Psoas muscle (tissue), 8 donors: ENCODE measurements around the gene CDON. TPM values are rescaled to one million over a fixed set of nuclear protein-coding genes. Genes with fewer than 3 reads are reported as not detected.

ENCODE experiments used
- ATAC-seq, 4 donors: fragments of 200-7000 bp; cut with Tn5 transposase; one replicate each; pipeline ENCODE4 v1.9.1; 2020; ENCODE audit warnings: moderate library complexity in 3 of 4, mild to moderate bottlenecking in 2 of 4
- DNase-seq, 2 donors: peaks; one replicate each; pipeline ENCODE4 v3.0.0-alpha.2; 2020
- H3K27ac ChIP-seq: fragments of 200-600 bp; one replicate; pipeline ENCODE4 v1.8.0; 2022
- H3K27me3 ChIP-seq, 3 donors: fragments of 200-600 bp in 1 of 3; one replicate each; pipeline versions ENCODE4 v1.6.1 to v1.8.0; 2013 to 2022; ENCODE audit warnings: low read length in 2 of 3, mild to moderate bottlenecking in 2 of 3, moderate library complexity in 1 of 3; ENCODE audit not compliant: insufficient read depth in 3 of 3
- H3K36me3 ChIP-seq, 2 donors: fragments of 200-600 bp in 1 of 2; one replicate each; pipeline versions ENCODE4 v1.6.1 to v1.8.0; 2013 to 2022; ENCODE audit warnings: low read depth in 1 of 2, mild to moderate bottlenecking in 1 of 2, moderate library complexity in 1 of 2; ENCODE audit not compliant: insufficient read depth in 1 of 2
- H3K4me1 ChIP-seq: fragments of 200-600 bp; one replicate; pipeline ENCODE4 v1.8.0; 2022
- H3K4me3 ChIP-seq: fragments of 200-600 bp; one replicate; pipeline ENCODE4 v1.8.0; 2022; ENCODE audit warnings: mild to moderate bottlenecking
- H3K9me3 ChIP-seq: fragments of 200-600 bp; one replicate; pipeline ENCODE4 v1.8.0; 2022
- CTCF ChIP-seq: fragments of 200-600 bp; IDR thresholded peaks from one replicate; pipeline ENCODE4 v1.8.0; 2022; ENCODE audit warnings: antibody characterized with exemption
- WGBS, 3 donors: extraction: QIAGEN DNeasy Blood & Tissue Kit; methylation state at CpG; one replicate each; pipeline versions ENCODE4 v1.1.6 to v1.1.7; 2013; 5-methylcytosine and 5-hydroxymethylcytosine counted together
- intact Hi-C, 2 donors: fragments of 100-400 bp; cut with DNase I; formaldehyde crosslinking; loops; one replicate each; pipeline versions ENCODE4 v1.11.0 to v1.14.2; 2022
- polyA plus RNA-seq, 3 donors: library from polyadenylated mRNA; stranded (reverse); fragments of 200-250 nt; gene quantifications; one replicate each; pipeline ENCODE4 v1.2.3, GENCODE V29; 2013
- total RNA-seq, 4 donors: library from RNA; stranded (reverse); fragmentation: NEBNext Ultra II Directional in 2 of 4; extraction: Animal tissue kit (Norgen Biotek cat#: 25700) in 2 of 4; gene quantifications; one replicate each; pipeline versions ENCODE4 v1.2.1 to v1.2.4, GENCODE V29; 2021 to 2023
- donor health status: healthy with polysubstance abuse.
- donor health status: DM: no; HTN: no; CAD: no; lungs with moderate emphysema.
- donor health status: Bipolar disorder and iron deficiency.
- donor health status: healthy.
- donor health status: DM: yes; HTN: yes; CAD: no.
- donor health status: DM: no; HTN: no; CAD: no.
- donor health status: DM: no; HTN: no; CAD: no.
- donor health status: DM: yes; HTN: yes; CAD: no.

Gene CDON
- total and polyA plus RNA-seq, 7 donors, result 0.63 to 5.6 (median 1.3) TPM

GRCh38 chr11:126076641-126077040 lies 14.0 kb upstream of the CDON start:
- TF ChIP-seq CTCF, result no peak
- 79 to 92% (median 84%) methylated on average over 1 of the region's 1 CpG for WGBS, 3 donors
- Histone ChIP-seq H3K27ac (no peak overlapping the region), H3K27me3 (no peaks in the 10 kb centered on the region), H3K4me3 (no peak overlapping the region), H3K36me3 (no peaks in the 10 kb centered on the region), H3K4me1 (peaks cover 17% of the 10 kb centered on the region), H3K9me3 (no peaks in the 10 kb centered on the region)
- ATAC-seq (no peak), DNase-seq (no peak)
- intact Hi-C loops, result no loop called here

GRCh38 chr11:126072801-126073594 lies 10.3 kb upstream of the CDON start:
- ATAC-seq (no peak), DNase-seq (no peak)
- Histone ChIP-seq H3K4me3 (no peak overlapping the region), H3K9me3 (no peaks in the 10 kb centered on the region), H3K27me3 (no peaks in the 10 kb centered on the region), H3K36me3 (no peaks in the 10 kb centered on the region), H3K27ac (no peak overlapping the region), H3K4me1 (no peaks in the 10 kb centered on the region)
- no peak for TF ChIP-seq CTCF
- intact Hi-C loops, result no loop called here
- WGBS, 3 donors, result 53 to 61% (median 58%) methylated on average over 9 of the region's 9 CpGs

GRCh38 chr11:126072141-126072741 lies 9.6 kb upstream of the CDON start:
- H3K27ac ChIP-seq, result no peak overlapping the region
- no peaks in the 10 kb centered on the region for H3K4me1 ChIP-seq
- no peaks in the 10 kb centered on the region for H3K9me3 ChIP-seq
- TF ChIP-seq CTCF, result no peak
- H3K27me3 ChIP-seq, result no peaks in the 10 kb centered on the region
- ATAC-seq, result no peak
- intact Hi-C loops, result no loop called here
- no peaks in the 10 kb centered on the region for H3K36me3 ChIP-seq
- no peak overlapping the region for H3K4me3 ChIP-seq
- DNase-seq, result no peak
- WGBS, 3 donors, result 61 to 68% (median 63%) methylated on average over 5 of the region's 5 CpGs

GRCh38 chr11:126063507-126063852 lies 814 bp upstream of the CDON start:
- H3K9me3 ChIP-seq, result no peaks in the 10 kb centered on the region
- H3K36me3 ChIP-seq, result no peaks in the 10 kb centered on the region
- intact Hi-C loops, result loop anchor here (2.0 to 10.0 kb wide), 5 partner anchors 49 to 131 kb away; partner anchors contain the start of gene VSIG10L2 (in 1 of the 2)
- no peak overlapping the region for H3K27ac ChIP-seq
- H3K4me1 ChIP-seq, result peaks cover 12% of the 10 kb centered on the region
- ATAC-seq (no peak), DNase-seq (no peak)
- H3K4me3 ChIP-seq, result peak overlapping the region; percentile 79
- 17 to 22% (median 18%) methylated on average over 10 of the region's 10 CpGs for WGBS, 3 donors
- TF ChIP-seq CTCF, result no peak
- H3K27me3 ChIP-seq, result peaks cover 0 to 14% (median 0%) of the 10 kb centered on the region in 3 donors
